Dedifferentiated amniotic fluid mesenchymal stem cell (primary cell): ENCODE data around the gene DPP6.

Experiments used
- DNase-seq: peaks from one replicate; pipeline ENCODE4 v3.0.0-alpha.2; 2016; ENCODE audit errors: extremely low spot score

The DPP6 gene

GRCh38 chr7:154412105-154412504 lies 359.9 kb downstream of the DPP6 start:
- DNase-seq, result no peak

GRCh38 chr7:154415709-154416399 lies 363.7 kb downstream of the DPP6 start:
- DNase-seq, result no peak

GRCh38 chr7:154416714-154417113 lies 364.5 kb downstream of the DPP6 start:
- DNase-seq, result no peak

GRCh38 chr7:154419344-154419743 lies 367.1 kb downstream of the DPP6 start:
- no peak for DNase-seq

GRCh38 chr7:154423231-154423630 lies 371.0 kb downstream of the DPP6 start:
- no peak for DNase-seq

GRCh38 chr7:154424350-154424749 lies 372.2 kb downstream of the DPP6 start:
- DNase-seq, result no peak

GRCh38 chr7:154425271-154425670 lies 373.1 kb downstream of the DPP6 start:
- DNase-seq, result no peak

GRCh38 chr7:154426778-154427177 lies 374.6 kb downstream of the DPP6 start:
- DNase-seq, result no peak

- DNase-seq, result no peak
These were observed 375.3 kb downstream of the DPP6 start for GRCh38 chr7:154427533-154427932.

- no peak for DNase-seq
These were observed 377.6 kb downstream of the DPP6 start for GRCh38 chr7:154429666-154430404.

GRCh38 chr7:154430640-154431039 lies 378.4 kb downstream of the DPP6 start:
- DNase-seq, result no peak

GRCh38 chr7:154431045-154431444 lies 378.8 kb downstream of the DPP6 start:
- DNase-seq, result no peak

GRCh38 chr7:154433632-154434598 lies 381.7 kb downstream of the DPP6 start:
- DNase-seq, result no peak

GRCh38 chr7:154436560-154436959 lies 384.4 kb downstream of the DPP6 start:
- DNase-seq, result no peak

GRCh38 chr7:154437234-154437633 lies 385.0 kb downstream of the DPP6 start:
- no peak for DNase-seq

GRCh38 chr7:154438571-154439367 lies 386.6 kb downstream of the DPP6 start:
- DNase-seq, result no peak

- no peak for DNase-seq
These were observed 387.9 kb downstream of the DPP6 start for GRCh38 chr7:154440058-154440457.

- DNase-seq, result no peak
These were observed 388.5 kb downstream of the DPP6 start for GRCh38 chr7:154440651-154441050.

- DNase-seq, result no peak
These were observed 389.6 kb downstream of the DPP6 start for GRCh38 chr7:154441811-154442210.

- no peak for DNase-seq
These were observed 390.7 kb downstream of the DPP6 start for GRCh38 chr7:154442939-154443338.

GRCh38 chr7:154450451-154450850 lies 398.3 kb downstream of the DPP6 start:
- no peak for DNase-seq
